AG04450 (cell line): ENCODE measurements around the gene KRT6A. TPM values are rescaled to one million over a fixed set of nuclear protein-coding genes. Genes with fewer than 3 reads are reported as not detected.

Experiments used
- CTCF ChIA-PET: fragments of 300-600, 350-600 bp; formaldehyde crosslinking; extraction: SDS; loops from one replicate; lab custom pipeline; 2022; ENCODE audit warnings: antibody characterized with exemption, inconsistent platforms; lab: Charles Lee
- POLR2A ChIA-PET: fragments of 350-600 bp; formaldehyde crosslinking; extraction: SDS; loops from one replicate; lab custom pipeline; 2021; ENCODE audit warnings: antibody characterized with exemption, inconsistent platforms; lab: Yijun Ruan, JAX
- DNase-seq: peaks from one replicate; pipeline ENCODE4 v3.0.0-alpha.2; 2011; ENCODE audit warnings: low read depth, low spot score
- H3K27ac ChIP-seq: one replicate; pipeline ENCODE4 v1.5.1; 2012; ENCODE audit warnings: low read depth, low read length, control low read depth
- H3K27me3 ChIP-seq: one replicate; pipeline ENCODE4 v1.6.0; 2012; ENCODE audit warnings: low read length; ENCODE audit not compliant: control insufficient read depth, insufficient read depth
- H3K4me3 ChIP-seq: 2 replicates; pipeline ENCODE4 v1.5.1; 2011; ENCODE audit warnings: mild to moderate bottlenecking, low read depth, low read length, control low read depth
- H3K9me3 ChIP-seq: 2 replicates; pipeline ENCODE4 v1.5.1; 2012; ENCODE audit warnings: low read length; ENCODE audit not compliant: control insufficient read depth, insufficient read depth
- CTCF ChIP-seq: IDR thresholded peaks from 2 replicates; pipeline ENCODE4 v1.5.1; 2011; ENCODE audit warnings: low read depth, low read length, control low read depth, inconsistent platforms
- polyA plus RNA-seq: library from polyadenylated mRNA; depleted of rRNA; stranded (reverse); fragments of >200 nt; gene quantifications from 2 replicates; pipeline ENCODE4 v1.2.3, GENCODE V29; 2011

KRT6A gene
- polyA plus RNA-seq, 1 experiment: not detected

GRCh38 chr12:52497975-52498374 is 4.9 kb upstream of the KRT6A start:
- TF ChIP-seq CTCF: no peak
- Histone ChIP-seq H3K4me3 (no peak overlapping the region), H3K27ac (no peak overlapping the region), H3K9me3 (no peaks in the 10 kb centered on the region), H3K27me3 (peaks cover 8% of the 10 kb centered on the region)
- no peak for DNase-seq
- ChIA-PET CTCF (interaction anchor here (2.0 kb wide), 1 partner anchor 9 kb away, joined by 5 read pairs; no protein-coding TSS in a partner anchor), POLR2A (no interaction called here)

GRCh38 chr12:52496590-52497071 is 3.6 kb upstream of the KRT6A start:
- POLR2A ChIA-PET: no interaction called here
- DNase-seq: no peak
- CTCF ChIA-PET: interaction anchor here (1.0 to 2.0 kb wide), 2 partner anchors 10 to 124 kb away, joined by 4 to 5 read pairs; no protein-coding TSS in a partner anchor

GRCh38 chr12:52496054-52496453 is 3.0 kb upstream of the KRT6A start:
- no peak overlapping the region for H3K27ac ChIP-seq

More at GRCh38 chr12:52496590-52497071, 3.6 kb upstream of the KRT6A start:
- no peaks in the 10 kb centered on the region for H3K9me3 ChIP-seq
- peaks cover 8% of the 10 kb centered on the region for H3K27me3 ChIP-seq
- H3K4me3 ChIP-seq: no peak overlapping the region
- no peak overlapping the region for H3K27ac ChIP-seq
- TF ChIP-seq CTCF: no peak

GRCh38 chr12:52495389-52495788 is 2.3 kb upstream of the KRT6A start:
- TF ChIP-seq CTCF: no peak
- Histone ChIP-seq H3K27me3 (peaks cover 8% of the 10 kb centered on the region), H3K4me3 (no peak overlapping the region), H3K9me3 (no peaks in the 10 kb centered on the region), H3K27ac (no peak overlapping the region)
- CTCF ChIA-PET: interaction anchor here (1.5 kb wide), 1 partner anchor 123 kb away, joined by 3 read pairs; no protein-coding TSS in a partner anchor
- POLR2A ChIA-PET: no interaction called here
- no peak for DNase-seq

More at GRCh38 chr12:52496054-52496453, 3.0 kb upstream of the KRT6A start:
- TF ChIP-seq CTCF: no peak
- no peaks in the 10 kb centered on the region for H3K9me3 ChIP-seq
- DNase-seq: no peak
- POLR2A ChIA-PET: no interaction called here
- CTCF ChIA-PET: interaction anchor here (2.0 kb wide), 1 partner anchor 11 kb away, joined by 5 read pairs; no protein-coding TSS in a partner anchor
- H3K27me3 ChIP-seq: peaks cover 8% of the 10 kb centered on the region
- no peak overlapping the region for H3K4me3 ChIP-seq

GRCh38 chr12:52494518-52494917 is 1.5 kb upstream of the KRT6A start:
- TF ChIP-seq CTCF: no peak
- peaks cover 8% of the 10 kb centered on the region for H3K27me3 ChIP-seq
- no peak overlapping the region for H3K27ac ChIP-seq
- POLR2A ChIA-PET: no interaction called here
- no peak overlapping the region for H3K4me3 ChIP-seq
- CTCF ChIA-PET: interaction anchor here (0.8 to 1.5 kb wide), 2 partner anchors 10 to 122 kb away, joined by 3 read pairs; no protein-coding TSS in a partner anchor
- DNase-seq: no peak
- H3K9me3 ChIP-seq: no peaks in the 10 kb centered on the region
